Hematopoietic multipotent progenitor cell treated with erythropoietin and hydrocortisone succinate and interleukin-3 and kit ligand, for 8 days (in vitro differentiated cells): ENCODE measurements around the gene ERVV-1.

Source experiments
- DNase-seq: peaks from one replicate; pipeline ENCODE4 v3.0.0-alpha.2; 2015

ERVV-1 gene

GRCh38 chr19:53034054-53034453 lies 20.3 kb downstream of the ERVV-1 start:
- DNase-seq: no peak

GRCh38 chr19:53034948-53035675 lies 21.4 kb downstream of the ERVV-1 start:
- DNase-seq: no peak

- DNase-seq: no peak
These were observed 23.7 kb downstream of the ERVV-1 start for GRCh38 chr19:53037101-53038097.

DNA sequence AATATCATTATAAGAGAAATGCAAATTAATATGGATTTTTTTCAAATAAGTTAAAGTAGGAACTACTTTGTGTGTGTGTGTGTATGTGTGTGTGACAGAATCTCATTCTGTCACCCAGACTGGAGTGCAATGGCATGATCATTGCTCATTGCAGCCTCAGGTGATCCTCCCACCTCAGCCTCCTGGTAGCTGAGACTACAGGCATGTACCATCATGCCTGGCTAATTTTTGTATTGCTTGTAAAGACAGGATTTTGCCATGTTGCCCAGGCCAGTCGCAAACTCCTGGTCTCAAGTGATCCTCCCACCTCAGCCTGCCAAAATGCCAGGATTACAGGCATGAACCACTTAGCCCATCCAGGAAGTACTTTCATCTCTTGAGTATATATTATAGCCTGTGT lies 27.6 kb downstream of the ERVV-1 start:
- DNase-seq: no peak

DNA sequence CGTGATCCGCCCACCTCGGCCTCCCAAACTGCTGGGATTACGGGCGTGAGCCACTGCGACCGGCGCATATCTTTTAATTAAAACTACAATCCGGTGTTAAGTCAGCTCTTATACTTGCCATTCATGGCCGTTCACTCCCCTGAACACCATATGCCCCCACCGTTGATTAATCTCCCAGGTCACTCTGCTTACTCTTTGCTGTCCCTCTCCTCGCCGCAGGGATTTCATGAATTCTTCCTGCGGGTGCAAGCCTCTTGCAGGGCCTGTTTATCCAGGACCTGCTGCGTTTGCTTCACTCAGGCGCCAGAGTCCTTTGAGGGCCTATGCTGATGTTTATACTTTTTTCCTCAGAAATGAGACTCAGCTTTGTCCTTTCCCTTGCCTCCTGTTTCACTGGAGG lies 31.8 kb downstream of the ERVV-1 start:
- DNase-seq: no peak

GRCh38 chr19:53047379-53047778 lies 33.7 kb downstream of the ERVV-1 start:
- DNase-seq: no peak

GRCh38 chr19:53055117-53055516 lies 41.4 kb downstream of the ERVV-1 start:
- DNase-seq: no peak

- DNase-seq: no peak
These were observed 44.3 kb downstream of the ERVV-1 start for GRCh38 chr19:53057904-53058580.
